HG03469 (cell line): ENCODE data around the gene CSPG4.

Source experiments
- ATAC-seq: cut with Tn5 transposase; IDR thresholded peaks from one replicate; pipeline ENCODE4 v1.9.1; 2021; ENCODE audit warnings: mild to moderate bottlenecking, moderate library complexity, moderate number of reproducible peaks; ENCODE audit not compliant: unreplicated experiment

CSPG4 gene

GRCh38 chr15:75651810-75652543, 60.7 kb downstream of the CSPG4 start:
- no peak for ATAC-seq

- no peak for ATAC-seq
Observed at GRCh38 chr15:75650908-75651809, 61.5 kb downstream of the CSPG4 start.

- ATAC-seq, result no peak
Observed at GRCh38 chr15:75649848-75650247, 62.8 kb downstream of the CSPG4 start.

- ATAC-seq, result no peak
Observed at GRCh38 chr15:75649045-75649761, 63.4 kb downstream of the CSPG4 start.

DNA sequence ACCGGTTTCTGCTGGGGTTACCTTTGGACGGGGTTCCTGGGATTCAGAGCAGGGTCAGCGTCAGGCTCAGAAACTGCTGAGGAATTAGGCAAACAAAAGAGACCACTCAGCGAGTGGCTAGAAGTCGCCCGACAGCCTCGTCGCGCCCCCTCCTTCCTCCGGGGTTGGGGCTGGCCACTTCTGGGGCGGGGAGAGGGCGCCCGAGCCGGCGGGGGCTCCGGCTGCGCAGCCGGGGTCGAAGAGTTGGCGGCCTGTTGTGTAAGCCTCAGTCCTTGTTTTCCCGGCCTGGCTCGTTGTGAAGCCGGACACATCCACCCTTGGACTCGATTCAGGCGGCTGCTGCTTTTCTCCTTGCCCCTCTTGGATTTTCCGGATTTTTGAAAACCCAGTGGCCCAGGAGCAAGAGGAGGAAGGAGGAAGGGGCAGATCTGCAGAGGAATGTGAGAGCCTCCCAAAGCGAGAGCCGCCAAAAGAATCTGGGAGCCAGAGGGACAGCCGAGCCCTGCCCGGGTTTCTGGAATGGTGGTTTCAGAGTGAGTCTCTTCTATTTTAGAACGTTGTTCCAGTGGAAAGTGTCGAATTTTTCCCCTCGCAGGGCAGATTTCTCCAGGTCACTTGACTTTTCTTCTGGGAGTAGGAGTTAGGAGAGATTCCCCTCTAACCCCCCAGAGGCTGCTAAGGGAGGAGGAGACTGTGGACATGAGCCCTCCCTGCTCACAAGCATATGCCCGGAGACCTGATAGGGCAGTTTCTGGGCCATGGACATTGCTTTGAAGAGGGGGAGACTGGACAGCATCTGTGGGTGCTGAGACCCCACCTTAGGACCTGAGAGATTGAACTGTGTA, 64.3 kb downstream of the CSPG4 start:
- no peak for ATAC-seq

DNA sequence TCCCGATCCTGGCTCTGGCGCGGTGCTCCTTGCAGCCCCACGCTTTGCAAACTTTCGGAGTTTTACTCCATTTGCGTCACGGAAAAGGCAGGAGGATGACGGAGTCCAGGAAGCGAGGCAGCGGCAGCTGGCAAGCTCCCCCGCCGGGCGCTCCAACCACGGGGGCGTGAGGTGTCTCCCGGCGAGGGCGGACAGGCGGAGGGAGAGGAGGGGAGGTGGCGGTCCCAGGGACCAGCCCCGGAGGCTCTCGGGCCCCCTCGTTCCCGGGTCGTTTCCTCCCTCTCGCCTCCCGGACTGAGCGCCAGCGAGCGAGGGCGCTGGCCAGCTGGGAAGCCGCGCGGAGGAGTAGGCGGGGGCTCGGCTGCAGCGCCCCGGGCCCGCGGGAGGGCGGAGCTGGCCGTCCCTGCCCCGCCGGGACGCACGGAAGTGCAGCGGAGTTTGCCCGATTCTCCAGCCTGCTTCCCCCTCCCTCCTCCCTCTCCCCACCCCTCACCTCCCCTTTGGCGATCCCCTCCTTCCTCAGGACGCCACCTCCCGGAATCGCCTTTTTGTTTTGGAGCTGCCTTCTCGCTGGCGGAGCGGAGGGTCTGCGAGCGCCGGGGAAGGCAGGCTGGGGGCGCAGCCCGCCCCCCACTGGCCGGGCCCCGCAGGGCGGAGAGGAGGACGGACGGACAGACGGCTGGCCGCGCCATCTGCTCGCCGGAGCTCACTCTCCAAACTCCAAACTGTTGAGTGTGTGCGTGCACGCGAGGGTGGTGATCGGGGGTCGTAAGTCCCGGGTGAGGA, 65.1 kb downstream of the CSPG4 start, which contains the start of gene SNX33:
Gene SNX33, plus strand, starts transcription at position 543 of the 786 bp plus-strand sequence. CDS start 1,191 bp downstream, outside the sequence.
- ATAC-seq, result no peak

DNA sequence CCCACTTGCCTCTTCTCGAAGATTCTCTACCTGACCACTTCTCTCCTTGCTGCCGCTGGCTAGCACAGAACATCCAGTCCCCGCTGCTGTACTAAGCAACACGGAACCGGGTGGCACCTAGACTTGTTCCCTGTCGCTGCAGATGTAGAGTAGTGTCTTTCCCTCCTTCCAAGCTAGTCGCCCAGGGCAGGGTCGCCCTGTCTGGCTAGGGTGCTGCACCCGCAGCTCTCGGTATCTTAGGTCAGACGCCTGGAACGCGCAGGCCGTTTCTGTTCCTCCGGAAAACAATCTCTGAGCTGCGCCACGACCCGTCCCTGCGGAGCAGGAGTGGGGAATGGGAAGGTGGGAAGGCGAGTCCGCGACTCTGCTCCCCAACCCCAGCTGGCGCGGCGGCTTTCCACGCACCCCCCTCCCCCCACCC, 65.7 kb downstream of the CSPG4 start:
- no peak for ATAC-seq

DNA sequence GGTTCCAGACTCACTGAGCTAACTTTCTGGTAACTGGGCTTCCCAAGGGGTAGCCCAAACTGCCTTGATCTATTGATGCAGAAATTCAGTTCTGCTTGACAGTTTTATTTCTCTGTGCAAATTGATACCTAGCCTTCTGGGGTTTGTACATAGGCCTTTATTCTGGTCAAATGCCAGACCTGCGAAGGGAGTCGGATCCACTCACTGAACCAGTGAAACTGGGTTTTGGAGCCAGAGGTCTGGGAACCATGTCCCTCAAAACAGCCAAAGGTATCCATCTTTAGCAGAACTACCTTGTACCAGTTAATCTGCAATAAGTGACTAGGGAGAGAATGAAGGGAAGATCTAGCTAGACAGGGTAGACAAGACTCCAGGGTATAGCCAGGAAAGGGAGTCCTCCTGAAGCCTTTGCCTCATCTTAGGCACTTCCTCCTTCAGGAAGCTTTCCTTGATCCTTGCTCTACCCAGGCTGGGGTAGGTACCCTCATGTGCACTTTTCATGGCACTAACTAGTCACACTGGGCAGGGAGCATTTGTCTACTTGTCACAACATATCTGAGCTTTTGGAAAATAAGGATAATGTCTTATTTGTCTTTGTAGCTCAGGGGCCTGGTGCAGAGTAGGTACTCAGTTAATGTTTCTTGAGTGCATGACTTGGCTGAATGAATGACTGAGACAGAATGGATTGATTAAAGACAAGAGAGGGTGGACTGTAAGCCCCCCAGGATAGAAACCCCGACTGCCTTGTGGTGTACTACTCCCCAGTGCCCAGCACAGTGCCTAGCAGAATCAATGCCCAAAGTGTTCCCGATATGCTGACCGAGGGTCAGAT, 66.3 kb downstream of the CSPG4 start:
- ATAC-seq, result no peak

DNA sequence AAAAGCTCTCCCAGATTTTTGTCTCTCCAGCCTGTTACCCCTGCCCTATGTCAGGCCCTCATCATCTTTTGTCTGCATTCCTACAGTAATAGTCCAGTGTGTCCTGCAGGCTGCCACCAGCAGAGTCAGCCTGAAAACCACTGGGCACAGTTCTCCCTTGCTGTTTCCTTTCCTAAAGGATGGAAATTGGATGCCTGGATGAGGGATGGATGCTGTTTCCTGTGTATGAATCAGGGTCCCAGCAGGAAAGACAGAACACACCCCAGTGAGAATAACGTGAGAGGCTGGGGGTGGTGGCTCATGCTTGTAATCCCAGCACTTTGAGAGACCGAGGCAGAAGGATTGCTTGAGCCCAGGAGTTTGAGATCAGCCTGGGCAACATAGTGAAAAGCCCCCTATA, 68.3 kb downstream of the CSPG4 start:
- ATAC-seq, result no peak

GRCh38 chr15:75641603-75642002, 71.0 kb downstream of the CSPG4 start:
- ATAC-seq, result no peak

GRCh38 chr15:75641179-75641503, 71.5 kb downstream of the CSPG4 start:
- ATAC-seq, result no peak

GRCh38 chr15:75640483-75641178, 72.0 kb downstream of the CSPG4 start:
- no peak for ATAC-seq

DNA sequence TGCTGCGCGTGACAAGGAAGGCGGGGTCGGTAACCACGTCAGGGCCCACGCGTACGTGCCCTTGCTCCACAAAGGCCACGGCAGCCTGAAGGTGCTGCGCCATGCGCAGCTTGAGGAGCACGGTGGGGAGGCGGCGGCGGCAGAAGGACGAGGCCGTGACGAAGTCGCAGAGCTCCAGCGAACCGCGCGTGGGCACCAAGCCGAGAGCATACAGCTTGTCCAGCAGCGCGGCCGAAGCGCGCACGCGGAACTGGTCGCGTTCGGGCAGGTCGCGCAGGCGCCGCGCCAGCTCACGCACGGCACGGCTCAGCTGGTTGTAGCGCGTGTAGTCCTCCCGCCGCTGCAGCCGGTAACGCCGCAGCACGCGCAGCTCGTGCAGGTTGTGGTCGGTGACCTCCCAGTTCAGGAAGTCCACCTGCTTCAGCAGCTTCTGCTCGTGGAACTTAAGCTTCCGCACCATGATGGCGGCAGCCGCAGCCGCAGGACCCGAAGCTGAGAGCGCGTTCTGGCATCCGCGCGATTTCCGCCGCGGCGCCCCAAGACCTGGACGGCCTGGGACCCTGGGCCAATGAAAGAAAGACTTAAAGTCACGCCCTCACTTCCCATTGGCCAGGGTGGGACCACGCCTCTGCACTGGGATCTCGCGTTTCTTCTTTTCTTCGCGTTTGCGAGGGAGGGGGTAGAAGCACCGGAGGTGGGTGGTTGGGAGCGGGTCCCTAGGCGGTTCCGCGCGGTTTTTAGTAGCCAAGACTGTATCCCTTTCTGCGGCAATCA, 72.8 kb downstream of the CSPG4 start, which contains the start of gene IMP3:
Gene IMP3, minus strand, starts transcription at position 516 of the 774 bp plus-strand sequence. Its CDS starts 56 bp downstream, at position 460.
- ATAC-seq, result peak; percentile 76

- ATAC-seq, result no peak
Observed at GRCh38 chr15:75639191-75639708, 73.4 kb downstream of the CSPG4 start.

GRCh38 chr15:75637245-75638009, 75.2 kb downstream of the CSPG4 start:
- ATAC-seq, result no peak

DNA sequence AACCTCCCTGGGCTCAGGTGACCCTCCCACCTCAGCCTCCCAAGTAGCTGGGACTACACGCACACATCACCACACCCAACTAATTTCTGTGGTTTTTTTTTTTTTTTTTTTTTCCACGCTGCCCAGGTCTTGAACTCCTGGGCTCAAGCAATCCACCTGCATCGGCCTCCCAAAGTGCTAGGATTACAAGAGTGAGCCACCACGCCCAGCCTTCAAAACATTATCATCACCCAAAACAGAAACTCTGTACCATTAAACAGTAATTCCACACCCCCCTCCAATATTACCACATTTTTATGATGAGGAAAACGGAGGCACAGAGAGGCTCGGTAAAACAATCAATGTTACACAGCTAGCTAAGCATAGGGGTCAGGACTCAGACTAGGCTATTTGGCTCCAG, 76.6 kb downstream of the CSPG4 start:
- ATAC-seq, result no peak
